Lung (tissue), 12 donors: ENCODE data around the gene MACROD1. TPM values are rescaled to one million over a fixed set of nuclear protein-coding genes. Genes with fewer than 3 reads are reported as not detected.

Source experiments
- ATAC-seq: fragments of 200-7000 bp; cut with Tn5 transposase; one replicate; pipeline ENCODE4 v1.9.1; 2020; ENCODE audit warnings: moderate number of reproducible peaks; ENCODE audit not compliant: insufficient read depth, low FRiP score
- DNase-seq, 3 donors: peaks; one replicate each; pipeline ENCODE4 v3.0.0-alpha.2; 2013 to 2017
- H3K27ac ChIP-seq, 2 donors: one replicate each; pipeline ENCODE4 v1.5.1; 2013; ENCODE audit warnings: mild to moderate bottlenecking in 2 of 2, moderate library complexity in 2 of 2, control low read depth in 1 of 2, inconsistent platforms in 1 of 2, low read depth in 1 of 2, low read length in 1 of 2
- H3K27me3 ChIP-seq, 3 donors: one replicate each; pipeline ENCODE4 v1.5.1; 2013; ENCODE audit warnings: low read length in 2 of 3; ENCODE audit not compliant: control insufficient read depth in 3 of 3, insufficient read depth in 3 of 3
- H3K36me3 ChIP-seq, 4 donors: one replicate each; pipeline ENCODE4 v1.5.1; 2013; ENCODE audit warnings: low read length in 4 of 4, mild to moderate bottlenecking in 1 of 4, moderate library complexity in 1 of 4; ENCODE audit not compliant: control insufficient read depth in 4 of 4, insufficient read depth in 4 of 4
- H3K4me1 ChIP-seq, 5 donors: one replicate each; pipeline ENCODE4 v1.5.1; 2013; ENCODE audit warnings: low read length in 5 of 5, mild to moderate bottlenecking in 2 of 5, moderate library complexity in 1 of 5; ENCODE audit not compliant: control insufficient read depth in 5 of 5, insufficient read depth in 5 of 5
- H3K4me3 ChIP-seq: one replicate; pipeline ENCODE4 v1.5.1; 2013; ENCODE audit warnings: mild to moderate bottlenecking, control low read depth, moderate library complexity
- H3K9ac ChIP-seq, 2 donors: one replicate each; pipeline ENCODE4 v1.5.1; 2013; ENCODE audit warnings: low read length in 2 of 2, control low read depth in 1 of 2; ENCODE audit not compliant: insufficient read depth in 1 of 2
- H3K9me3 ChIP-seq, 4 donors: one replicate each; pipeline ENCODE4 v1.5.1; 2013; ENCODE audit warnings: low read length in 3 of 4, mild to moderate bottlenecking in 1 of 4, moderate library complexity in 1 of 4; ENCODE audit not compliant: control insufficient read depth in 4 of 4, insufficient read depth in 3 of 4
- CTCF ChIP-seq: IDR thresholded peaks from 2 replicates; pipeline ENCODE4 v1.5.1; 2012; ENCODE audit warnings: mild to moderate bottlenecking; ENCODE audit errors: control extremely low read depth, extremely low read depth
- WGBS, 2 donors: extraction: QIAGEN DNeasy Blood & Tissue Kit; methylation state at CpG; one replicate each; pipeline ENCODE4 v1.1.7; 2013; 5-methylcytosine and 5-hydroxymethylcytosine counted together
- polyA plus RNA-seq, 2 donors: library from polyadenylated mRNA; stranded (reverse); fragments of 200-250 nt; gene quantifications; one replicate each; pipeline ENCODE4 v1.2.1, GENCODE V29; 2013
- total RNA-seq, 2 donors: library from RNA; depleted of rRNA in 1 of 2; stranded (reverse); fragments of >200 nt in 1 of 2; gene quantifications; one replicate each; pipeline ENCODE4 v1.2.1, GENCODE V29; 2014 to 2021
- donor health status: control.
- donor health status: control.
- donor health status: Bipolar disorder and iron deficiency.
- donor health status: healthy.
- donor health status: DM: yes; HTN: yes; CAD: no.

Gene MACROD1
- total and polyA plus RNA-seq, 4 donors, result 9.9 to 70.0 (median 19.0) TPM

GRCh38 chr11:64039012-64039665, 126.8 kb downstream of the MACROD1 start:
- Histone ChIP-seq H3K9me3 (peaks cover 0 to 2% (median 0%) of the 10 kb centered on the region in 4 donors), H3K4me3 (no peak overlapping the region), H3K4me1 (peaks cover 0 to 23% (median 4%) of the 10 kb centered on the region in 5 donors), H3K36me3 (no peaks in the 10 kb centered on the region), H3K9ac (no peak overlapping the region), H3K27me3 (peaks cover 0 to 11% (median 7%) of the 10 kb centered on the region in 3 donors), H3K27ac (no peak overlapping the region)
- WGBS, 2 donors, result 90 to 93% methylated on average over 16 of the region's 16 CpGs
- DNase-seq (no peak), ATAC-seq (no peak)
- no peak for TF ChIP-seq CTCF

- Histone ChIP-seq H3K27ac (no peak overlapping the region), H3K36me3 (no peaks in the 10 kb centered on the region), H3K27me3 (peaks cover 0 to 11% (median 7%) of the 10 kb centered on the region in 3 donors), H3K9me3 (peaks cover 0 to 2% (median 0%) of the 10 kb centered on the region in 4 donors), H3K9ac (no peak overlapping the region), H3K4me3 (no peak overlapping the region), H3K4me1 (peaks cover 0 to 23% (median 4%) of the 10 kb centered on the region in 5 donors)
- ATAC-seq (no peak), DNase-seq (no peak)
- WGBS, 2 donors, result 92 to 98% methylated on average over 4 of the region's 4 CpGs
- TF ChIP-seq CTCF, result no peak
Observed at GRCh38 chr11:64038500-64038899, 127.4 kb downstream of the MACROD1 start.

- no peak for ATAC-seq
- Histone ChIP-seq H3K36me3 (no peaks in the 10 kb centered on the region), H3K27me3 (peaks cover 0 to 11% (median 7%) of the 10 kb centered on the region in 3 donors), H3K9ac (no peak overlapping the region), H3K4me3 (no peak overlapping the region), H3K9me3 (peaks cover 0 to 2% (median 0%) of the 10 kb centered on the region in 4 donors), H3K27ac (no peak overlapping the region), H3K4me1 (peaks cover 0 to 23% (median 4%) of the 10 kb centered on the region in 5 donors)
- DNase-seq, result no peak
- 34 to 36% methylated on average over 23 of the region's 23 CpGs for WGBS, 2 donors
- no peak for TF ChIP-seq CTCF
Observed at GRCh38 chr11:64037027-64037634, 128.8 kb downstream of the MACROD1 start.
